Esophagus (tissue), 2 donors: ENCODE measurements around the gene NHP2. TPM values are rescaled to one million over a fixed set of nuclear protein-coding genes. Genes with fewer than 3 reads are reported as not detected.
A peak's percentile ranks its signal among the peaks of the same experiment; 100 is the strongest.
"Not testable (repeated sequence)": the region's sequence is repeated elsewhere in the genome, so short reads cannot be mapped to it uniquely, and the experiment has no call there.

Source experiments
- H3K27ac ChIP-seq, 2 donors: one replicate each; pipeline ENCODE4 v1.5.1; 2013; ENCODE audit warnings: low read depth in 2 of 2, mild to moderate bottlenecking in 2 of 2, inconsistent platforms in 1 of 2, low read length in 1 of 2, moderate library complexity in 1 of 2
- H3K27me3 ChIP-seq, 2 donors: one replicate each; pipeline ENCODE4 v1.6.1; 2013; ENCODE audit warnings: low read length in 2 of 2, control low read depth in 1 of 2, mild to moderate bottlenecking in 1 of 2; ENCODE audit not compliant: insufficient read depth in 2 of 2, control insufficient read depth in 1 of 2
- H3K36me3 ChIP-seq, 2 donors: one replicate each; pipeline ENCODE4 v1.6.1; 2013; ENCODE audit warnings: low read length in 1 of 2; ENCODE audit not compliant: control insufficient read depth in 2 of 2, insufficient read depth in 2 of 2
- H3K4me1 ChIP-seq, 2 donors: one replicate each; pipeline ENCODE4 v1.6.1; 2013; ENCODE audit warnings: low read length in 1 of 2; ENCODE audit not compliant: control insufficient read depth in 2 of 2, insufficient read depth in 2 of 2
- H3K4me3 ChIP-seq, 2 donors: one replicate each; pipeline ENCODE4 v1.5.1; 2013; ENCODE audit warnings: low read length in 2 of 2, mild to moderate bottlenecking in 2 of 2, low read depth in 1 of 2, moderate library complexity in 1 of 2
- H3K9me3 ChIP-seq, 2 donors: one replicate each; pipeline ENCODE4 v1.6.1; 2013; ENCODE audit warnings: mild to moderate bottlenecking in 2 of 2, low read depth in 1 of 2, low read length in 1 of 2, moderate library complexity in 1 of 2; ENCODE audit not compliant: control insufficient read depth in 2 of 2, insufficient read depth in 1 of 2
- WGBS, 2 donors: extraction: QIAGEN DNeasy Blood & Tissue Kit; methylation state at CpG; one replicate each; pipeline ENCODE4 v1.1.7; 2013; 5-methylcytosine and 5-hydroxymethylcytosine counted together
- polyA plus RNA-seq, 2 donors: library from polyadenylated mRNA; stranded (reverse); fragments of 200-250 nt; gene quantifications; one replicate each; pipeline ENCODE4 v1.2.3, GENCODE V29; 2013
- donor health status: healthy with polysubstance abuse.
- donor health status: Bipolar disorder and iron deficiency.

The NHP2 gene
- polyA plus RNA-seq, 2 donors, result 126 to 238 TPM

DNA sequence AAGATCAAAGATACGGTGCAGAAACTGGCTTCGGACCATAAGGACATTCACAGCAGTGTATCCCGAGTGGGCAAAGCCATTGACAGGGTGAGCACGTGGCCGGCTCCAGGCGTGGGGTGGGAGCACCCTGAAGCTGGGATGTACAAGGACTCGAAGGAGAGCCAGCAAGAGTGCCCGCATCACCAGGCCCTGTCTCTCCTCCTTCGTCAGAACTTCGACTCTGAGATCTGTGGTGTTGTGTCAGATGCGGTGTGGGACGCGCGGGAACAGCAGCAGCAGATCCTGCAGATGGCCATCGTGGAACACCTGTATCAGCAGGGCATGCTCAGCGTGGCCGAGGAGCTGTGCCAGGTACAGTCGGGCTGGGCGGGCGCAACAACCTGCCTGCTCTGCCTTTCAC lies 11.0 kb downstream of the NHP2 start:
- peak overlapping the region in 1 of 2 donors; percentile 24 for H3K27ac ChIP-seq
- H3K27me3 ChIP-seq, result no peaks in the 10 kb centered on the region
- peaks cover 6 to 34% of the 10 kb centered on the region in 2 donors for H3K36me3 ChIP-seq
- H3K4me3 ChIP-seq, result no peak overlapping the region
- peaks cover 0 to 13% of the 10 kb centered on the region in 2 donors for H3K4me1 ChIP-seq
- H3K9me3 ChIP-seq, result no peaks in the 10 kb centered on the region
- WGBS, 2 donors, result 88% methylated on average over 20 of the region's 20 CpGs

- Histone ChIP-seq H3K4me3 (no peak overlapping the region), H3K27me3 (no peaks in the 10 kb centered on the region), H3K36me3 (peaks cover 6 to 29% of the 10 kb centered on the region in 2 donors), H3K4me1 (peaks cover 0 to 5% of the 10 kb centered on the region in 2 donors), H3K27ac (no peak overlapping the region), H3K9me3 (no peaks in the 10 kb centered on the region)
- 93 to 96% methylated on average over 4 of the region's 4 CpGs for WGBS, 2 donors
Measured at GRCh38 chr5:178141550-178141949, 12.1 kb downstream of the NHP2 start.

GRCh38 chr5:178137991-178138390 lies 15.7 kb downstream of the NHP2 start:
- Histone ChIP-seq H3K4me1 (no peaks in the 10 kb centered on the region), H3K36me3 (peaks cover 8 to 25% of the 10 kb centered on the region in 2 donors), H3K27ac (no peak overlapping the region), H3K9me3 (no peaks in the 10 kb centered on the region), H3K4me3 (no peak overlapping the region), H3K27me3 (no peaks in the 10 kb centered on the region)
- WGBS, 2 donors, result 90 to 91% methylated on average over 12 of the region's 12 CpGs

DNA sequence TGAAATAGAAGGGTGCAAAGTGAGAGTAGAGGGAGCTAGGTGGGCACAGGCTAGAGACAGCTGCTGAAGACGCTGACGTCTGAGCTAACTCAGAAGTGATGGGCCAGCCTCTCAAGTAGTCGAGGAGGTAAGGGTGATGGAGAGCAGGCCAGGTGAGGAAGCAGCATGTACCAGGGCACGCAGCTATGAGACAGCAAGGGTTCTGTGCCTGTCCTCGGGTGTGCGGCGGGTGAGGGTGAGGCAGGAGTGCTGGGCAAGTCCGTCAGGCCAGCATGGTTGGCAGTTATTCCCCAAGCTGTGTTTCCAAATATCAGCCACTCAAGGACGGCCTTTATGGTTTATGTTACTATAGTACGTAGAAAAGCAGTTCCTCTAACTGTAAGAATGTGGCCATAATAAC lies 16.7 kb downstream of the NHP2 start:
- WGBS, 2 donors, result 84 to 88% methylated on average over 10 of the region's 10 CpGs
- Histone ChIP-seq H3K27ac (no peak overlapping the region), H3K36me3 (peaks cover 4 to 20% of the 10 kb centered on the region in 2 donors), H3K9me3 (no peaks in the 10 kb centered on the region), H3K4me1 (no peaks in the 10 kb centered on the region), H3K4me3 (no peak overlapping the region), H3K27me3 (no peaks in the 10 kb centered on the region)

- Histone ChIP-seq H3K9me3 (no peaks in the 10 kb centered on the region), H3K27me3 (no peaks in the 10 kb centered on the region), H3K36me3 (peaks cover 2 to 11% of the 10 kb centered on the region in 2 donors), H3K27ac (peak overlapping the region; percentile 90 to 91), H3K4me1 (peaks cover 0 to 4% of the 10 kb centered on the region in 2 donors), H3K4me3 (peak overlapping the region; percentile 67 to 98)
- WGBS, 2 donors, result 21 to 22% methylated on average over 10 of the region's 10 CpGs
Measured at GRCh38 chr5:178131446-178131996, 22.2 kb downstream of the NHP2 start.

DNA sequence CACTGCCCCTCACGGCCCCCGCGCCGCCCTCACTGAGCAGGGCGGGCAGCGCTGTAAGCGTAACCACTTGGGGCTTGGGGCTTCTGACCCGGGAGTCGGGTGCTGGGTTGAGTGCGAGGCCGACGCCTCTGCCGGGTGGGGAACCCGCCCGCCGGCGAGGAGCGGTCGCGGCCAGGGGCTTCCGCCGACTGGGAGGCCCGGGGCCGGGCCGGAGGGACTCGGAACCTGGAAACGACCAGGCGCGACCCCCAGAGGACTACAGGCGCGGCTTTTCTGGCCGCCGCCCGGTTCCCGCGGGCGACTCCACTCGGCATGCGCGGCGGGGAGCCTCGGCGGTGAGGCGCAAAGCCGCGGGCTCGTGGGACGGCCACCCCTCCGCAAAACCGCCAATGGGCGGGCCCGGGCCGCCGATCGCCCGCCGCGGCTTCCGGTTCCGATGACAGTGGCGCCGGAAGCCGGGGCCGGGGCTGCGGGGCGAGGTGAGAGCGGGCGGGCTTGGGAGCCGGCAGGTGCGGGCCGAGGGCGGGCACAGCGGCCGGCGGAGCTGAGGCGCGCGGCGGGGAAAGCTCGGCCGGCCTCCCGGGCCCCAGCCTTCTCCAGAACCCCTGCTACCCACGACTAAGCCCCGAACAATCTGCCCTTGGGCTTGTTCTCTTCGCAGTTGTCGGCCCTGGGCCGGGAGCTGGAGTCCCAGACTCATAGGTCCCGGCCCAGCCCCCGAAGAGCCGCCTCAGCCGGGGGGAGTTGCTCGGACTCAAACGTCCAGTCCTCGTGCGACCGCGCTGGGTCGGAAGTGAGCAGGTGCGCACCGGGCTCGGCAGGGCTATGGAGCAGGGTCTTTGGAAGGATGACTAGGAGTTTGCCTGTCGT lies 22.9 kb downstream of the NHP2 start, which contains the start of gene RMND5B:
RMND5B (plus strand) TSS at position 439 of the 870 bp plus-strand sequence. CDS start 7,106 bp downstream, outside the sequence.
- Histone ChIP-seq H3K27me3 (no peaks in the 10 kb centered on the region), H3K36me3 (peaks cover 2 to 7% of the 10 kb centered on the region in 2 donors), H3K4me1 (peaks cover 0 to 4% of the 10 kb centered on the region in 2 donors), H3K4me3 (peak within 1 kb of the TSS; percentile 67 to 98), H3K27ac (peak within 1 kb of the TSS; percentile 90 to 94), H3K9me3 (no peaks in the 10 kb centered on the region)
- 0 to 1% methylated on average over 82 to 102 of the region's 102 CpGs for WGBS, 2 donors

- not testable (repeated sequence) for H3K36me3 ChIP-seq, H3K9me3 ChIP-seq, H3K4me1 ChIP-seq, H3K27me3 ChIP-seq
- 8% methylated on average over 10 to 11 of the region's 11 CpGs for WGBS, 2 donors
- Histone ChIP-seq H3K27ac (peak overlapping the region; percentile 90 to 94), H3K4me3 (peak overlapping the region; percentile 67 to 98)
Measured at GRCh38 chr5:178130234-178130575, 23.5 kb downstream of the NHP2 start.

DNA sequence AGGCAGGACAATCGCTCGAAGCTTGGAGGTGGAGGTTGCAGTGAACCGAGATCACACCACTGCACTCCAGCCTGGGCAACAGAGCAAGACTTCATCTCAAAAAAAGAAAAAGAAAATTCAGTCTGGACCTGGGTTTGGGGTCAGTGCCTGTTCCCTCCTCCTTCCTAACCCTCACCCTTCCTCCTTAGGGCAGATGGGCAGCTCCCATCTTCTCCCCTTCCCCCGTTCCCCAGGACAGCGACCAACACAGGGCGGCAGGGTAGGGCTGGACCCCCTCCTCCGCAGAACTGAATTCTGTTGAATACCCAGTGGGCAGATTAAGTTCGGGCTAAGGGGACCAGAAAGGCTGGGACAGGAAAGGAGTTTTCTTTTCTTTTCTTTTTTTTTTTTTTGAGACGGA lies 24.4 kb downstream of the NHP2 start:
- WGBS, 2 donors, result 82% methylated on average over 8 of the region's 9 CpGs
- peak overlapping the region in 1 of 2 donors; percentile 47 for H3K27ac ChIP-seq

DNA sequence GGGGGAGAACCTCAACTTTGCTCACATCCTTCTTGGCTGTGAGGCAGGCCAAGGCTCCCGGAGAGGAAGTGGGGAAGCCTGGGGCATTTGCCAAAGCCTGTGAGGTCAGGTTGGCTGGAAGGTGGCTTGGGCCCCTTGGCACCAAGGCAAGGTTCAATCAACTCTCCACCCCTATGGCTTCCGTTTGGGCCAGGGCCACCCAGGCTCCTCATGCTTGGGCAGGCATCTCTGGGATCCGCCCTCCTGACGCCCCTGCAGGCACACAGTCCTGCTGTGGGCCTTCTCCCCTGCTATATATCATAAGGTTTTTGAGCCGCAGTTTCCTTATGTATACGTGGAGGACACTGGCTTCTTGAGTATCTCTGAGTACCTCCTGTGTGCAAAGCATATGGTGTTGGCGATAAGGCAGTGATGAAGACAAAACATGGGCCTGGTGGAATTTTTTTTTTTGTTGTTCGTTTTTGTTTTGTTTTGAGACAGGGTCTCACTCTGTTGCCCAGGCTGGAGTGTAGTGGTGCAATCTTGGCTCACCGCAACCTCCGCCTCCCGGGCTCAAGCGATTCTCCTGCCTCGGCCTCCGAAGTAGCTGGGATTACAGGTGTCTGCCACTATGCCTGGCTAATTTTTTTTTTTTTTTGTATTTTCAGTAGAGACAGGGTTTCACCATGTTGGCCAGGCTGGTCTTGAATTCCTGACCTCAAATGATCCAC lies 26.2 kb downstream of the NHP2 start:
- H3K36me3 ChIP-seq, H3K9me3 ChIP-seq, H3K4me3 ChIP-seq, H3K27me3 ChIP-seq: not testable (repeated sequence)
- Histone ChIP-seq H3K27ac (peak overlapping the region in 1 of 2 donors; percentile 34), H3K4me1 (peaks cover 8 to 19% of the 10 kb centered on the region in 2 donors)
- WGBS, 2 donors, result 75% methylated on average over 14 of the region's 14 CpGs

More for the DNA sequence above, 24.4 kb downstream of the NHP2 start:
- no peak overlapping the region for H3K4me3 ChIP-seq
- peaks cover 3 to 12% of the 10 kb centered on the region in 2 donors for H3K4me1 ChIP-seq
- peaks cover 2 to 4% of the 10 kb centered on the region in 2 donors for H3K36me3 ChIP-seq
- no peaks in the 10 kb centered on the region for H3K27me3 ChIP-seq
- no peaks in the 10 kb centered on the region for H3K9me3 ChIP-seq
